Measurements from ENCODE around the gene VSTM2B. TPM values are rescaled to one million over a fixed set of nuclear protein-coding genes. Genes with fewer than 3 reads are reported as not detected.

VSTM2B gene
- total and polyA plus RNA-seq, 7 donors, result 0.41 TPM; not detected in 6

DNA sequence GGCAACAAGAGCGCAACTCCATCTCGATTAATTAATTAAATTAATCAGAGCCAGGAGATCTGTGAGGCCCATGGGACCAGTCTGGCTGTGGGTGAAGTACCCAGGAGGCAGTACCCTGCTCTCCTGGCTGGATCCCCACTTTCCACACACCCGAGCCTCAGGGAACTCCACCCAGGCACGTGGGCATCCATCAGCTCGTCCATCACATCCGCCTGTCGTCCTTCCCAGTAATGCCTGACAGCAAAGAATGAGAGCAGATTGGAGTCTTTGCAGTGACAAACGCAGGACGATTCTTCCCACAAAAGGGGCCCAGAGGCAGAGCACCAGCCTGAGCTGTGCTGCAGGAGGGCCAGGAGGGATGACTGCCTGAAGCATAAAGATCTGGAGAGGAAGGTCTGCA is 35.8 kb downstream of the VSTM2B start:
- 83% methylated on average over 9 of the region's 9 CpGs for WGBS, 2 donors
- Histone ChIP-seq H3K4me1 (no peaks in the 10 kb centered on the region), H3K27me3 (peaks cover 0 to 18% (median 0%) of the 10 kb centered on the region in 3 donors), H3K9me3 (peaks cover 3 to 22% (median 14%) of the 10 kb centered on the region in 4 donors), H3K36me3 (no peaks in the 10 kb centered on the region), H3K27ac (no peak overlapping the region), H3K4me3 (no peak overlapping the region)
- intact Hi-C loops (cut with DNase I), result no loop called here
- TF ChIP-seq EP300 (IDR thresholded peaks at IDR 0.05) (no peak), POLR2AphosphoS5 (IDR thresholded peaks at IDR 0.05) (no peak), POLR2A (IDR thresholded peaks at IDR 0.05) (no peak)
- TF ChIP-seq, protein P1, sequence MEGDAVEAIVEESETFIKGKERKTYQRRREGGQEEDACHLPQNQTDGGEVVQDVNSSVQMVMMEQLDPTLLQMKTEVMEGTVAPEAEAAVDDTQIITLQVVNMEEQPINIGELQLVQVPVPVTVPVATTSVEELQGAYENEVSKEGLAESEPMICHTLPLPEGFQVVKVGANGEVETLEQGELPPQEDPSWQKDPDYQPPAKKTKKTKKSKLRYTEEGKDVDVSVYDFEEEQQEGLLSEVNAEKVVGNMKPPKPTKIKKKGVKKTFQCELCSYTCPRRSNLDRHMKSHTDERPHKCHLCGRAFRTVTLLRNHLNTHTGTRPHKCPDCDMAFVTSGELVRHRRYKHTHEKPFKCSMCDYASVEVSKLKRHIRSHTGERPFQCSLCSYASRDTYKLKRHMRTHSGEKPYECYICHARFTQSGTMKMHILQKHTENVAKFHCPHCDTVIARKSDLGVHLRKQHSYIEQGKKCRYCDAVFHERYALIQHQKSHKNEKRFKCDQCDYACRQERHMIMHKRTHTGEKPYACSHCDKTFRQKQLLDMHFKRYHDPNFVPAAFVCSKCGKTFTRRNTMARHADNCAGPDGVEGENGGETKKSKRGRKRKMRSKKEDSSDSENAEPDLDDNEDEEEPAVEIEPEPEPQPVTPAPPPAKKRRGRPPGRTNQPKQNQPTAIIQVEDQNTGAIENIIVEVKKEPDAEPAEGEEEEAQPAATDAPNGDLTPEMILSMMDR (IDR thresholded peaks at IDR 0.05), result no peak
- DNase-seq, result no peak

DNA sequence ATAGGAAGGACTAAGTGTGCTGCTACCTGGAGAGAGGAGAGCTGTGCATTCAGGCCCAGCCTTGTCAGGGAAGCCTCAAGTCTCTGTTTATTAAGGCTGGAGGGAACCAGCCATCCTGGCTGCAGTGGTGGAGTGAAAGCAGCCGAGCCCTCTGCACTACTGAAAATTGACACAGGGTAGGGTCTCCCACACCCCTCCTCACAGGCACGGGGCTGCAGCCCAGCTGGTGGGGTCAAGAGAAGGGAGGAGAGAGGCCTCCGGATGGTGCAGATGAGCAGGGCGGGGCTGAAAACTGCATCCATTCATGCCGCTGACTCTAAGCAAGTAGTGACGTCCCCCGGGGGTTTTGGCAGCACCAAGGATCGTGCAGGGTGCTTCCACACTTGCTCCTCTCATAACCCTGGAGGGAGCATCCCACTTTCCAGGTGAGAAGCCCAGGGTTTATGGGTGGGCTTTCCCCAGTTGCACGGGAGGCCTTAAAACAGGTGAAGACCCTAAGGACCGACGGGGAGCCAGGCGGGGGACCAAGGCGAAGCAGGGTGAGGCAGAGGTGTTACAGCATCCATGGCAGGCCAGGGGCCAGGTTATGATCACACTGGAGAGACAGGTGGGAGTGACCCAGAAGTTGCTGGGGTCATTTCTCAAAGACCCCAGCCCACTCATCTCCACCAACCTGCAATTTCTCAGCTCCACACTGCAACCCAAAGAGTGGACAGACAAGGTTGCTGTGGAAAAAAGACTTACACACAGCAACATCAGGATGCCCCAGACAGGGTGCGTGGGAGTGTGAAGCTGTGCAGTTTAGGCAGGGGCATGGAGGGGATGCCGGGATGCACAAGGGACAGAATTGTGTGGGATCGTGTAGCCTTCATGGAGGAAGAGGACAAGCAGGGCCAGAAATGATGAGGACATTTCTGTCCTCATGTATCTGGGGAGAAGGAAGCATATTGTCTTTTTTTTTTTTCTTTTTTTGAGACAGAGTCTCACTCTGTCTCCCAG is 36.8 kb downstream of the VSTM2B start:
- TF ChIP-seq POLR2AphosphoS5 (IDR thresholded peaks at IDR 0.05) (no peak), POLR2A (IDR thresholded peaks at IDR 0.05) (no peak), EP300 (IDR thresholded peaks at IDR 0.05) (no peak)
- TF ChIP-seq, protein P1 (IDR thresholded peaks at IDR 0.05), result no peak
- Histone ChIP-seq H3K27me3 (peaks cover 0 to 28% (median 0%) of the 10 kb centered on the region in 3 donors), H3K36me3 (no peaks in the 10 kb centered on the region), H3K4me1 (no peaks in the 10 kb centered on the region), H3K27ac (no peak overlapping the region), H3K4me3 (no peak overlapping the region), H3K9me3 (peaks cover 3 to 22% (median 14%) of the 10 kb centered on the region in 4 donors)
- 64 to 65% methylated on average over 16 of the region's 16 CpGs for WGBS, 2 donors
- DNase-seq, result no peak
- intact Hi-C loops (cut with DNase I), result no loop called here

DNA sequence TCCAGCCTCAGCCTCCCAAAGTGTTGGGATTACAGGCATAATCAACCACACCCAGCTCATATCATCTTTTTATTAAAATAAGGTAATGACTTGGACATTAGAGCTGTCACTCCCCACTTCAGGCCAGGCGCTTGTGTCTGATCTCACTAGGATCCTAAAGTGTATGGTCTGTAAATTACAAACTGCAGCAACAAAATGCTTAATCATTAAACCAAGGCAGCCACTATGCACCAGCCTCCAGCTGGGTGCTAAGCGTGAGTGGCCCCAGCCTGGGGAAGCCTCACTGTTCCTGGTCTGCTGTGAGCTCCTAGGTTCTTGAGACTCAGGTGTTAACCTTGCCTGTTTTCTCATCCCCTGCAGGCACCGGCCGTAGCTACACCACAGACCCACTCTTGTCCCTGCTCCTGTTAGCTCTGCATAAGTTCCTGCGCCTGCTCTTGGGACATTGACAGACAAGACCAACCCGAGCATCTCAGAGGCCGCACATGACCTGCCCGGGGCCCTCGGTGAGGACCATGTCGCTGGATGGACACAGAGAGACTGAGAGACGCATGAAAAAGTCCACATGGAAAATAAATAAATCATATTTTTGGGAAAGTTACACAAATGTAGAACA is 37.8 kb downstream of the VSTM2B start:
- TF ChIP-seq POLR2AphosphoS5 (IDR thresholded peaks at IDR 0.05), result no peak
- no peak for TF ChIP-seq EP300 (IDR thresholded peaks at IDR 0.05)
- TF ChIP-seq, protein P1 (IDR thresholded peaks at IDR 0.05), result no peak
- no peak for TF ChIP-seq POLR2A (IDR thresholded peaks at IDR 0.05)
- peaks cover 0 to 35% (median 0%) of the 10 kb centered on the region in 3 donors for H3K27me3 ChIP-seq
- H3K4me3 ChIP-seq, result no peak overlapping the region
- DNase-seq, result no peak
- peaks cover 3 to 17% (median 14%) of the 10 kb centered on the region in 4 donors for H3K9me3 ChIP-seq
- intact Hi-C loops (cut with DNase I), result no loop called here
- WGBS, 2 donors, result 64 to 73% methylated on average over 11 of the region's 11 CpGs
- no peak overlapping the region for H3K27ac ChIP-seq
- H3K4me1 ChIP-seq, result no peaks in the 10 kb centered on the region
- no peaks in the 10 kb centered on the region for H3K36me3 ChIP-seq

DNA sequence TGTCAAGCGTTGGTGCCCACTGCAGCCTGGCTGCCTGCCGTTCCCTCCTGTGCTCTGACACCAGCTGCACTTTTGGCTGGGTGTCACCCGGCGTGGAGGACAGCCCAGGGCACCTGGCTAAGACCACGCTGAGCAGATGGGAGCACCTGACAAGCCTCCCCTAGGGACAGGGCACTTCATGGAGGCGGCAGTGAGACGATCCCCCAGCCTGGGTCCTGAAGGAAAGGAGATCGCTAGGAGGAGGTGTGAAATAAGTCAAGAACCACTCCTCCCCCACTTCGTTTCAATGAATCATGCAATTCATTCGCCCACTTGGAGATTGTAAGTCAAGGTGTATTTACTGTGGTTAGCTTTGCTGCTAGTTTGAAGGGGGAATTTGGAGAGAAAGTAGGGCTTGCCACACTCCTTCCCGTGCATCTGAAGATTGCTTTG is 38.8 kb downstream of the VSTM2B start:
- intact Hi-C loops (cut with DNase I), result no loop called here
- Histone ChIP-seq H3K27ac (no peak overlapping the region), H3K36me3 (no peaks in the 10 kb centered on the region), H3K4me3 (no peak overlapping the region), H3K9me3 (peaks cover 2 to 11% (median 9%) of the 10 kb centered on the region in 4 donors), H3K27me3 (peaks cover 0 to 44% (median 0%) of the 10 kb centered on the region in 3 donors), H3K4me1 (no peaks in the 10 kb centered on the region)
- WGBS, 2 donors, result 63 to 65% methylated on average over 11 of the region's 11 CpGs
- TF ChIP-seq, protein P1 (IDR thresholded peaks at IDR 0.05), result no peak
- TF ChIP-seq POLR2A (IDR thresholded peaks at IDR 0.05), result no peak
- no peak for TF ChIP-seq POLR2AphosphoS5 (IDR thresholded peaks at IDR 0.05)
- TF ChIP-seq EP300 (IDR thresholded peaks at IDR 0.05), result no peak
- DNase-seq, result no peak
